ENCODE results near the gene SWSAP1. TPM values are rescaled to one million over a fixed set of nuclear protein-coding genes. Genes with fewer than 3 reads are reported as not detected.
A peak's percentile ranks its signal among the peaks of the same experiment; 100 is the strongest.

The SWSAP1 gene
- total and polyA plus RNA-seq, 9 of the 15 experiments (the other 6 are each of a cell fraction or from before 2014, with no cell fraction given), result 0.18 to 2.8 (median 1.7) TPM

- TF ChIP-seq, protein P1, sequence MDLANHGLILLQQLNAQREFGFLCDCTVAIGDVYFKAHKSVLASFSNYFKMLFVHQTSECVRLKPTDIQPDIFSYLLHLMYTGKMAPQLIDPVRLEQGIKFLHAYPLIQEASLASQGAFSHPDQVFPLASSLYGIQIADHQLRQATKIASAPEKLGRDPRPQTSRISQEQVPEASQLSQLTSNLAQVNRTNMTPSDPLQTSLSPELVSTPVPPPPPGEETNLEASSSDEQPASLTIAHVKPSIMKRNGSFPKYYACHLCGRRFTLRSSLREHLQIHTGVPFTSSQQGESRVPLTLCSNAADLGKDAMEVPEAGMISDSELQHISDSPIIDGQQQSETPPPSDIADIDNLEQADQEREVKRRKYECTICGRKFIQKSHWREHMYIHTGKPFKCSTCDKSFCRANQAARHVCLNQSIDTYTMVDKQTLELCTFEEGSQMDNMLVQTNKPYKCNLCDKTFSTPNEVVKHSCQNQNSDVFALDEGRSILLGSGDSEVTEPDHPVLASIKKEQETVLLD (IDR thresholded peaks at IDR 0.05), result no peak
- TF ChIP-seq CBX3 (IDR thresholded peaks at IDR 0.05; ENCODE audit: borderline replicate concordance in 1 of 2, low read length in 2 of 2) (0 out of 3 replicates have a peak, but pooled peaks of 1 of the 2 experiments have one; percentile 26), POLR2A (conservative IDR thresholded peaks at IDR 0.05) (no peak), MTA2 (IDR thresholded peaks at IDR 0.05; ENCODE audit: low read depth) (no peak), ZNF24 (IDR thresholded peaks at IDR 0.05) (no peak), CREB1 (IDR thresholded peaks at IDR 0.05) (no peak), CREB1 (CRISPR knock-in tag; IDR thresholded peaks at IDR 0.05) (no peak), HSF4 (CRISPR knock-in tag; IDR thresholded peaks at IDR 0.05; ENCODE audit: borderline replicate concordance) (no peak), NFRKB (IDR thresholded peaks at IDR 0.05; ENCODE audit: low read depth) (no peak), NFE2L1 (tag; IDR thresholded peaks at IDR 0.05; ENCODE audit: borderline replicate concordance, low read depth) (no peak), ARID2 (IDR thresholded peaks at IDR 0.05) (no peak), ATF7 (IDR thresholded peaks at IDR 0.05) (no peak), TEAD2 (tag; IDR thresholded peaks at IDR 0.05) (no peak)
- TF ChIP-seq, protein P2, sequence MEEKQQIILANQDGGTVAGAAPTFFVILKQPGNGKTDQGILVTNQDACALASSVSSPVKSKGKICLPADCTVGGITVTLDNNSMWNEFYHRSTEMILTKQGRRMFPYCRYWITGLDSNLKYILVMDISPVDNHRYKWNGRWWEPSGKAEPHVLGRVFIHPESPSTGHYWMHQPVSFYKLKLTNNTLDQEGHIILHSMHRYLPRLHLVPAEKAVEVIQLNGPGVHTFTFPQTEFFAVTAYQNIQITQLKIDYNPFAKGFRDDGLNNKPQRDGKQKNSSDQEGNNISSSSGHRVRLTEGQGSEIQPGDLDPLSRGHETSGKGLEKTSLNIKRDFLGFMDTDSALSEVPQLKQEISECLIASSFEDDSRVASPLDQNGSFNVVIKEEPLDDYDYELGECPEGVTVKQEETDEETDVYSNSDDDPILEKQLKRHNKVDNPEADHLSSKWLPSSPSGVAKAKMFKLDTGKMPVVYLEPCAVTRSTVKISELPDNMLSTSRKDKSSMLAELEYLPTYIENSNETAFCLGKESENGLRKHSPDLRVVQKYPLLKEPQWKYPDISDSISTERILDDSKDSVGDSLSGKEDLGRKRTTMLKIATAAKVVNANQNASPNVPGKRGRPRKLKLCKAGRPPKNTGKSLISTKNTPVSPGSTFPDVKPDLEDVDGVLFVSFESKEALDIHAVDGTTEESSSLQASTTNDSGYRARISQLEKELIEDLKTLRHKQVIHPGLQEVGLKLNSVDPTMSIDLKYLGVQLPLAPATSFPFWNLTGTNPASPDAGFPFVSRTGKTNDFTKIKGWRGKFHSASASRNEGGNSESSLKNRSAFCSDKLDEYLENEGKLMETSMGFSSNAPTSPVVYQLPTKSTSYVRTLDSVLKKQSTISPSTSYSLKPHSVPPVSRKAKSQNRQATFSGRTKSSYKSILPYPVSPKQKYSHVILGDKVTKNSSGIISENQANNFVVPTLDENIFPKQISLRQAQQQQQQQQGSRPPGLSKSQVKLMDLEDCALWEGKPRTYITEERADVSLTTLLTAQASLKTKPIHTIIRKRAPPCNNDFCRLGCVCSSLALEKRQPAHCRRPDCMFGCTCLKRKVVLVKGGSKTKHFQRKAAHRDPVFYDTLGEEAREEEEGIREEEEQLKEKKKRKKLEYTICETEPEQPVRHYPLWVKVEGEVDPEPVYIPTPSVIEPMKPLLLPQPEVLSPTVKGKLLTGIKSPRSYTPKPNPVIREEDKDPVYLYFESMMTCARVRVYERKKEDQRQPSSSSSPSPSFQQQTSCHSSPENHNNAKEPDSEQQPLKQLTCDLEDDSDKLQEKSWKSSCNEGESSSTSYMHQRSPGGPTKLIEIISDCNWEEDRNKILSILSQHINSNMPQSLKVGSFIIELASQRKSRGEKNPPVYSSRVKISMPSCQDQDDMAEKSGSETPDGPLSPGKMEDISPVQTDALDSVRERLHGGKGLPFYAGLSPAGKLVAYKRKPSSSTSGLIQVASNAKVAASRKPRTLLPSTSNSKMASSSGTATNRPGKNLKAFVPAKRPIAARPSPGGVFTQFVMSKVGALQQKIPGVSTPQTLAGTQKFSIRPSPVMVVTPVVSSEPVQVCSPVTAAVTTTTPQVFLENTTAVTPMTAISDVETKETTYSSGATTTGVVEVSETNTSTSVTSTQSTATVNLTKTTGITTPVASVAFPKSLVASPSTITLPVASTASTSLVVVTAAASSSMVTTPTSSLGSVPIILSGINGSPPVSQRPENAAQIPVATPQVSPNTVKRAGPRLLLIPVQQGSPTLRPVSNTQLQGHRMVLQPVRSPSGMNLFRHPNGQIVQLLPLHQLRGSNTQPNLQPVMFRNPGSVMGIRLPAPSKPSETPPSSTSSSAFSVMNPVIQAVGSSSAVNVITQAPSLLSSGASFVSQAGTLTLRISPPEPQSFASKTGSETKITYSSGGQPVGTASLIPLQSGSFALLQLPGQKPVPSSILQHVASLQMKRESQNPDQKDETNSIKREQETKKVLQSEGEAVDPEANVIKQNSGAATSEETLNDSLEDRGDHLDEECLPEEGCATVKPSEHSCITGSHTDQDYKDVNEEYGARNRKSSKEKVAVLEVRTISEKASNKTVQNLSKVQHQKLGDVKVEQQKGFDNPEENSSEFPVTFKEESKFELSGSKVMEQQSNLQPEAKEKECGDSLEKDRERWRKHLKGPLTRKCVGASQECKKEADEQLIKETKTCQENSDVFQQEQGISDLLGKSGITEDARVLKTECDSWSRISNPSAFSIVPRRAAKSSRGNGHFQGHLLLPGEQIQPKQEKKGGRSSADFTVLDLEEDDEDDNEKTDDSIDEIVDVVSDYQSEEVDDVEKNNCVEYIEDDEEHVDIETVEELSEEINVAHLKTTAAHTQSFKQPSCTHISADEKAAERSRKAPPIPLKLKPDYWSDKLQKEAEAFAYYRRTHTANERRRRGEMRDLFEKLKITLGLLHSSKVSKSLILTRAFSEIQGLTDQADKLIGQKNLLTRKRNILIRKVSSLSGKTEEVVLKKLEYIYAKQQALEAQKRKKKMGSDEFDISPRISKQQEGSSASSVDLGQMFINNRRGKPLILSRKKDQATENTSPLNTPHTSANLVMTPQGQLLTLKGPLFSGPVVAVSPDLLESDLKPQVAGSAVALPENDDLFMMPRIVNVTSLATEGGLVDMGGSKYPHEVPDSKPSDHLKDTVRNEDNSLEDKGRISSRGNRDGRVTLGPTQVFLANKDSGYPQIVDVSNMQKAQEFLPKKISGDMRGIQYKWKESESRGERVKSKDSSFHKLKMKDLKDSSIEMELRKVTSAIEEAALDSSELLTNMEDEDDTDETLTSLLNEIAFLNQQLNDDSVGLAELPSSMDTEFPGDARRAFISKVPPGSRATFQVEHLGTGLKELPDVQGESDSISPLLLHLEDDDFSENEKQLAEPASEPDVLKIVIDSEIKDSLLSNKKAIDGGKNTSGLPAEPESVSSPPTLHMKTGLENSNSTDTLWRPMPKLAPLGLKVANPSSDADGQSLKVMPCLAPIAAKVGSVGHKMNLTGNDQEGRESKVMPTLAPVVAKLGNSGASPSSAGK (IDR thresholded peaks at IDR 0.05), result peak; percentile 35; the same call in 1 of the 2 replicates
- TF ChIP-seq, protein P3, sequence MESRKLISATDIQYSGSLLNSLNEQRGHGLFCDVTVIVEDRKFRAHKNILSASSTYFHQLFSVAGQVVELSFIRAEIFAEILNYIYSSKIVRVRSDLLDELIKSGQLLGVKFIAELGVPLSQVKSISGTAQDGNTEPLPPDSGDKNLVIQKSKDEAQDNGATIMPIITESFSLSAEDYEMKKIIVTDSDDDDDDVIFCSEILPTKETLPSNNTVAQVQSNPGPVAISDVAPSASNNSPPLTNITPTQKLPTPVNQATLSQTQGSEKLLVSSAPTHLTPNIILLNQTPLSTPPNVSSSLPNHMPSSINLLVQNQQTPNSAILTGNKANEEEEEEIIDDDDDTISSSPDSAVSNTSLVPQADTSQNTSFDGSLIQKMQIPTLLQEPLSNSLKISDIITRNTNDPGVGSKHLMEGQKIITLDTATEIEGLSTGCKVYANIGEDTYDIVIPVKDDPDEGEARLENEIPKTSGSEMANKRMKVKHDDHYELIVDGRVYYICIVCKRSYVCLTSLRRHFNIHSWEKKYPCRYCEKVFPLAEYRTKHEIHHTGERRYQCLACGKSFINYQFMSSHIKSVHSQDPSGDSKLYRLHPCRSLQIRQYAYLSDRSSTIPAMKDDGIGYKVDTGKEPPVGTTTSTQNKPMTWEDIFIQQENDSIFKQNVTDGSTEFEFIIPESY (CRISPR knock-in tag; IDR thresholded peaks at IDR 0.05), result peak; percentile 85
Measured at GRCh38 chr19:11421371-11422098, 47.1 kb downstream of the SWSAP1 start (continued).
